ENCODE measurements around the gene FEN1.

The FEN1 gene

DNA sequence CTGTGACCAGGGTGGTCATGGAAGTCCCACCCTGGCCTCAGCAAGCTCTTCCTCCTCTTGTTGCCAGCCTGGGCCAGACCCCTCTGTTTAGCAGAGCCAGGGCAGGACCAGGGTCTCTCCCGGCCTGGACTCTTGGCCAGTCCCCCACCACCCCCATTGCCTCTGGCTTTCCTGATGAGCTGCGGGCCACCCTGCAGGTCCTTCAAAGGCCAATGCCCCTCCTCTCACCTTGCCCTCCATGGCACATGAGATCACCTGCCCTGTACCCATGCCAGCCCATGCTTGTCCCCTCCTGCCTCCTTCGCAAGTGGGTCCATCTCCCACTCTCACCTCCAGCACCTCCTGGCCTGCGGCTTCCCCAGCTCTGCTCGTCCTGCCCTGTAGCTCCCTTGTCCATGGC lies 45.8 kb downstream of the FEN1 start:
- Histone ChIP-seq H3K4me2 (ENCODE audit: low read length) (no peak overlapping the region), H3K79me2 (ENCODE audit: control insufficient read depth, insufficient read depth, low read length) (peaks cover 31% of the 10 kb centered on the region), H3K23ac (ENCODE audit: low read length) (no peak overlapping the region), H4K8ac (ENCODE audit: low read depth, low read length) (no peak overlapping the region), H3K18ac (ENCODE audit: low read length) (no peak overlapping the region), H2BK5ac (ENCODE audit: low read length) (no peak overlapping the region), H3K9ac (ENCODE audit: low read length) (no peak overlapping the region), H4K5ac (ENCODE audit: low read length) (no peak overlapping the region), H3K4me3 (ENCODE audit: low read length) (no peak overlapping the region), H3K27me3 (ENCODE audit: insufficient read depth, low read length, poor library complexity) (no peaks in the 10 kb centered on the region), H3K56ac (ENCODE audit: low read length) (no peak overlapping the region), H2AK5ac (ENCODE audit: low read length) (no peak overlapping the region), H2BK15ac (replicated peaks; ENCODE audit: low read depth) (no peak overlapping the region), H3K27ac (ENCODE audit: low read depth, low read length) (no peak overlapping the region), H2BK120ac (ENCODE audit: low read depth, low read length) (no peak overlapping the region), H3K4ac (ENCODE audit: low read depth, low read length) (no peak overlapping the region), H3K79me1 (ENCODE audit: low read length) (peaks cover 21% of the 10 kb centered on the region), H3K36me3 (ENCODE audit: control insufficient read depth, insufficient read depth, low read length) (peaks cover 23% of the 10 kb centered on the region), H3K4me1 (ENCODE audit: control insufficient read depth, low read depth, low read length) (peaks cover 10% of the 10 kb centered on the region)
- no peak for DNase-seq
- WGBS (ENCODE audit: extremely low coverage, insufficient coverage, low lambda C conversion rate) = no CpG with 5 or more reads among the region's 5 CpGs

DNA sequence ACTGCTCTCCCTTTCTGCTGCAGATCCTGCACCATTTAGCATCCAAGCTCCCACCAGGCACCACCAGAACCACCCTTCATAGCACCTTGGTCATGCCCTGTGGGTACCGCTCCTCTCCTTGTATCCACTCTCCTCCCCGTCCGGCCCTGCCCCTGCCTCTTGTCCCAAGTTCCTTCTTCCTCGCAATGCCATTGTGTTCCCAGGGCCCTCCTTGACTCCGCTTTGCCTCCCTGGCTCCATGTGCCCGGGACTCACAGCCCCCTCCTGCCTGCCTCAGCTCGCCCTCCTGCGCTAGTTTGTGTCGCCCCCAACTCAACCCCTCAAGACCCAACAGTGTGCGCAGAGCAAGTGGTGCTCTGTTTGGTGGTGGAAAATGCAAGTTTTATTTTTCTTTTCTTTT lies 46.2 kb downstream of the FEN1 start:
- H3K27me3 ChIP-seq (ENCODE audit: insufficient read depth, low read length, poor library complexity) = no peaks in the 10 kb centered on the region
- no peak overlapping the region for H3K4ac ChIP-seq (ENCODE audit: low read depth, low read length)
- no peak overlapping the region for H2BK120ac ChIP-seq (ENCODE audit: low read depth, low read length)
- peaks cover 7% of the 10 kb centered on the region for H3K4me1 ChIP-seq (ENCODE audit: control insufficient read depth, low read depth, low read length)
- no peak overlapping the region for H4K5ac ChIP-seq (ENCODE audit: low read length)
- no peak overlapping the region for H3K56ac ChIP-seq (ENCODE audit: low read length)
- H3K79me2 ChIP-seq (ENCODE audit: control insufficient read depth, insufficient read depth, low read length) = peaks cover 27% of the 10 kb centered on the region
- no peak overlapping the region for H2BK15ac ChIP-seq (replicated peaks; ENCODE audit: low read depth)
- no peak overlapping the region for H3K23ac ChIP-seq (ENCODE audit: low read length)
- peaks cover 19% of the 10 kb centered on the region for H3K79me1 ChIP-seq (ENCODE audit: low read length)
- no peak overlapping the region for H3K4me2 ChIP-seq (ENCODE audit: low read length)
- no peak overlapping the region for H4K8ac ChIP-seq (ENCODE audit: low read depth, low read length)
- no CpG with 5 or more reads among the region's 10 CpGs for WGBS (ENCODE audit: extremely low coverage, insufficient coverage, low lambda C conversion rate)
- no peak overlapping the region for H2AK5ac ChIP-seq (ENCODE audit: low read length)
- no peak for DNase-seq
- no peak overlapping the region for H2BK5ac ChIP-seq (ENCODE audit: low read length)
- H3K18ac ChIP-seq (ENCODE audit: low read length) = no peak overlapping the region
- H3K4me3 ChIP-seq (ENCODE audit: low read length) = no peak overlapping the region
- no peak overlapping the region for H3K27ac ChIP-seq (ENCODE audit: low read depth, low read length)
- H3K9ac ChIP-seq (ENCODE audit: low read length) = no peak overlapping the region
- peaks cover 23% of the 10 kb centered on the region for H3K36me3 ChIP-seq (ENCODE audit: control insufficient read depth, insufficient read depth, low read length)

DNA sequence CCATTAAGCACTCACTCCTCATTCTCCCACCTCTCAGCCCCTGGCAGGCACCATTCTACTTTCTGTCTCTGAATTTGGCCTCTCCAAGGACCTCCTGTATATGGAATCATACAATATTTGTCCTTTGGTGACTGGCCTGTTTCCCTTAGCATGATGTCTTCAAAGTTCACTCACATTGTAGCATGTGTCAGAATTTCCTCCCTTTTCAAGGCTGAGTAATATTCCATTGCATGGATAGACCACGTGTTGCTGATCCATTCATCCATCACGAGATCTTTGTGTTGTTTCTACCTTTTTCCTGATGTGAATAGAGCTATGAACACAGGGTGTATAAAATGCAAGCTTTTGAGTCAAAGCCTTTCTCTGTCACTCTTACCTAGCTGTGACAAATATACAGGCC lies 47.0 kb downstream of the FEN1 start:
- Histone ChIP-seq H4K5ac (ENCODE audit: low read length) (no peak overlapping the region), H3K4ac (ENCODE audit: low read depth, low read length) (no peak overlapping the region), H3K27ac (ENCODE audit: low read depth, low read length) (no peak overlapping the region), H2BK120ac (ENCODE audit: low read depth, low read length) (no peak overlapping the region), H3K4me2 (ENCODE audit: low read length) (no peak overlapping the region), H3K23ac (ENCODE audit: low read length) (no peak overlapping the region), H3K79me2 (ENCODE audit: control insufficient read depth, insufficient read depth, low read length) (peaks cover 21% of the 10 kb centered on the region), H4K8ac (ENCODE audit: low read depth, low read length) (no peak overlapping the region), H3K9ac (ENCODE audit: low read length) (no peak overlapping the region), H2AK5ac (ENCODE audit: low read length) (no peak overlapping the region), H3K18ac (ENCODE audit: low read length) (no peak overlapping the region), H2BK15ac (replicated peaks; ENCODE audit: low read depth) (no peak overlapping the region), H2BK5ac (ENCODE audit: low read length) (no peak overlapping the region), H3K56ac (ENCODE audit: low read length) (no peak overlapping the region), H3K27me3 (ENCODE audit: insufficient read depth, low read length, poor library complexity) (no peaks in the 10 kb centered on the region), H3K4me1 (ENCODE audit: control insufficient read depth, low read depth, low read length) (no peaks in the 10 kb centered on the region), H3K4me3 (ENCODE audit: low read length) (no peak overlapping the region), H3K36me3 (ENCODE audit: control insufficient read depth, insufficient read depth, low read length) (peaks cover 23% of the 10 kb centered on the region), H3K79me1 (ENCODE audit: low read length) (peaks cover 17% of the 10 kb centered on the region)
- DNase-seq = no peak
- WGBS (ENCODE audit: extremely low coverage, insufficient coverage, low lambda C conversion rate) = no CpG with 5 or more reads among the region's 2 CpGs

DNA sequence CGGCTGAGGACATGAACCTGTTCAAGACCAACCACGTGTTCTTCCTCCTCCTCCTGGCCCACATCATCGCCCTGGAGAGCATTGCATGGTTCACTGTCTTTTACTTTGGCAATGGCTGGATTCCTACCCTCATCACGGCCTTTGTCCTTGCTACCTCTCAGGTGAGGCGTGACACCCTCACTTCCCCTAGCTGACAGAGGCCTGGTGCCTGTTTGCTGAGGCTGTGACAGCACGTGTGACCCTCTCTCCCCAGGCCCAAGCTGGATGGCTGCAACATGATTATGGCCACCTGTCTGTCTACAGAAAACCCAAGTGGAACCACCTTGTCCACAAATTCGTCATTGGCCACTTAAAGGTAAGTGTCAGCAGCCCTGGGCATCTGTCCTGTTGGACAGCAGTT lies 47.7 kb downstream of the FEN1 start:
- Histone ChIP-seq H3K18ac (ENCODE audit: low read length) (no peak overlapping the region), H3K79me2 (ENCODE audit: control insufficient read depth, insufficient read depth, low read length) (peaks cover 17% of the 10 kb centered on the region), H2AK5ac (ENCODE audit: low read length) (no peak overlapping the region), H3K4me3 (ENCODE audit: low read length) (no peak overlapping the region), H3K4ac (ENCODE audit: low read depth, low read length) (no peak overlapping the region), H3K4me2 (ENCODE audit: low read length) (no peak overlapping the region), H3K9ac (ENCODE audit: low read length) (no peak overlapping the region), H3K4me1 (ENCODE audit: control insufficient read depth, low read depth, low read length) (no peaks in the 10 kb centered on the region), H3K27me3 (ENCODE audit: insufficient read depth, low read length, poor library complexity) (no peaks in the 10 kb centered on the region), H3K56ac (ENCODE audit: low read length) (no peak overlapping the region), H3K79me1 (ENCODE audit: low read length) (peaks cover 20% of the 10 kb centered on the region), H2BK120ac (ENCODE audit: low read depth, low read length) (no peak overlapping the region), H3K36me3 (ENCODE audit: control insufficient read depth, insufficient read depth, low read length) (peaks cover 26% of the 10 kb centered on the region), H4K5ac (ENCODE audit: low read length) (no peak overlapping the region), H4K8ac (ENCODE audit: low read depth, low read length) (no peak overlapping the region), H2BK15ac (replicated peaks; ENCODE audit: low read depth) (no peak overlapping the region), H3K23ac (ENCODE audit: low read length) (no peak overlapping the region), H3K27ac (ENCODE audit: low read depth, low read length) (no peak overlapping the region), H2BK5ac (ENCODE audit: low read length) (no peak overlapping the region)
- no CpG with 5 or more reads among the region's 7 CpGs for WGBS (ENCODE audit: extremely low coverage, insufficient coverage, low lambda C conversion rate)
- no peak for DNase-seq

DNA sequence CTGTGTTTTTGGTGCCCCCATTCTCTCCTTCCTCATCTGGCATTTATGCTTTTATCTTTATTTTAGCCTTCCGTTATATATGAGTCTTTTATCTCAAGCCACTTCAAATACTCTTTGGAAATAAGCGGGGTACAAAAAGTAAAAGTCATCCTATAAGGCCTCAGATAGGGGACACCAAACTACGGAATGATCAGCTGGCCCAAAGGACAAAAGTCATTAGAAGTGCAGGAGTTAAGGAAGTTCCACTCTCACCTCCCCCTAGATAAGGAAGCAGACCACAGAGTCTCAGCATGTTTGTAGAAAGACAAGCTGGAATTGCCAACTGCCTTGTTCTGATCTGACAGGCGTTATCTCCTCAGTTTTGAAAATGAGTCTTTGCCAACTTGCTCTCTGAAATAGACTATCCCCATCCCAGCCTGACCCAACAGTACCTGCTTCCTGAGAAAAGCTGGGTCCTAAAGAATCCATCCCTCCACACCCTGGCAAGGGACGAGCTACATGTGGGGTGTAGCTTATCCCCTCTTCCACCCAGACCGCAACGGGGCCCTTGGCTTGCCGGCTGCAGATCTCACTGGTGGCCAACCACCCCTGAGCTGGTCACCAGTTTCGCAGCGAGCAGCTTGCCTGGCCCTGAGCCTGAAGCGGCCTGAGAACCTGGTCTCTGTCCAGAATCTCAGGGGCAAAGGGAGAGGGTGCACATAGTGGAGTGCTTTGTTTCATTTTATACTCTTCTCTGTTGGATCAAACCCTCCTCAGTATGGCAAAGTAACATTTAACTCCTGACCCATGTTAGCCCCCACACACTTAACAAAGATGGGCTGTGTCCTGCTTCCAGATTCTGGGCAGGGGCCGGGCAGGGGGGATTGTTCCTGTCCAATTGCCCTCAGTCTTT lies 49.2 kb downstream of the FEN1 start:
- Histone ChIP-seq H3K36me3 (ENCODE audit: control insufficient read depth, insufficient read depth, low read length) (peaks cover 31% of the 10 kb centered on the region), H3K4me2 (ENCODE audit: low read length) (no peak overlapping the region), H3K23ac (ENCODE audit: low read length) (no peak overlapping the region), H4K8ac (ENCODE audit: low read depth, low read length) (no peak overlapping the region), H3K18ac (ENCODE audit: low read length) (no peak overlapping the region), H3K4ac (ENCODE audit: low read depth, low read length) (no peak overlapping the region), H2BK5ac (ENCODE audit: low read length) (no peak overlapping the region), H2AK5ac (ENCODE audit: low read length) (no peak overlapping the region), H3K79me2 (ENCODE audit: control insufficient read depth, insufficient read depth, low read length) (peaks cover 6% of the 10 kb centered on the region), H3K27me3 (ENCODE audit: insufficient read depth, low read length, poor library complexity) (no peaks in the 10 kb centered on the region), H4K5ac (ENCODE audit: low read length) (no peak overlapping the region), H2BK15ac (replicated peaks; ENCODE audit: low read depth) (no peak overlapping the region), H3K4me1 (ENCODE audit: control insufficient read depth, low read depth, low read length) (no peaks in the 10 kb centered on the region), H3K9ac (ENCODE audit: low read length) (no peak overlapping the region), H3K27ac (ENCODE audit: low read depth, low read length) (no peak overlapping the region), H3K79me1 (ENCODE audit: low read length) (peaks cover 20% of the 10 kb centered on the region), H2BK120ac (ENCODE audit: low read depth, low read length) (no peak overlapping the region), H3K4me3 (ENCODE audit: low read length) (no peak overlapping the region), H3K56ac (ENCODE audit: low read length) (no peak overlapping the region)
- WGBS (ENCODE audit: extremely low coverage, insufficient coverage, low lambda C conversion rate) = no CpG with 5 or more reads among the region's 12 CpGs
- no peak for DNase-seq

DNA sequence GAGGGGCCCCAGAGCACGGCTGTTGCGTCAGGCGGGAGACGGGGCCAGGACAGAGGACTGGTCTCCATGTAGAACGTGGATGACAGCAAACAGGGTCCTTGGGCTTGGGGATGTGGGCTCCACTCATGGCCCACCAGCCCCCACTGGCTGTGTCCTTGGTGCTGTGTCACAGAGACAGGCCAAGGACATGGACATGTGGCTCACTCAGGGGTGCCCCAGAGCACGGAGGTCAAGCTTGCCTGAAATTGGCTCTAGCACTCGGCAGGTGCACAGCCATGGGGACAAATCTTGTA lies 49.8 kb downstream of the FEN1 start:
- H3K79me2 ChIP-seq (ENCODE audit: control insufficient read depth, insufficient read depth, low read length) = peaks cover 3% of the 10 kb centered on the region
- no peak overlapping the region for H4K8ac ChIP-seq (ENCODE audit: low read depth, low read length)
- no CpG with 5 or more reads among the region's 7 CpGs for WGBS (ENCODE audit: extremely low coverage, insufficient coverage, low lambda C conversion rate)
- H3K4me3 ChIP-seq (ENCODE audit: low read length) = no peak overlapping the region
- DNase-seq = no peak
- no peak overlapping the region for H3K9ac ChIP-seq (ENCODE audit: low read length)
- no peak overlapping the region for H3K27ac ChIP-seq (ENCODE audit: low read depth, low read length)
- no peak overlapping the region for H3K23ac ChIP-seq (ENCODE audit: low read length)
- H3K27me3 ChIP-seq (ENCODE audit: insufficient read depth, low read length, poor library complexity) = no peaks in the 10 kb centered on the region
- H3K79me1 ChIP-seq (ENCODE audit: low read length) = peaks cover 18% of the 10 kb centered on the region
- H2BK15ac ChIP-seq (replicated peaks; ENCODE audit: low read depth) = no peak overlapping the region
- H3K4me1 ChIP-seq (ENCODE audit: control insufficient read depth, low read depth, low read length) = no peaks in the 10 kb centered on the region
- H3K4me2 ChIP-seq (ENCODE audit: low read length) = no peak overlapping the region
- H4K5ac ChIP-seq (ENCODE audit: low read length) = no peak overlapping the region
- no peak overlapping the region for H3K18ac ChIP-seq (ENCODE audit: low read length)
- peaks cover 33% of the 10 kb centered on the region for H3K36me3 ChIP-seq (ENCODE audit: control insufficient read depth, insufficient read depth, low read length)
- no peak overlapping the region for H3K4ac ChIP-seq (ENCODE audit: low read depth, low read length)
- H2AK5ac ChIP-seq (ENCODE audit: low read length) = no peak overlapping the region
- H2BK120ac ChIP-seq (ENCODE audit: low read depth, low read length) = no peak overlapping the region
- no peak overlapping the region for H2BK5ac ChIP-seq (ENCODE audit: low read length)
- H3K56ac ChIP-seq (ENCODE audit: low read length) = no peak overlapping the region

All from mesendoderm (in vitro differentiated cells).